SU-DHL-6 (cell line): ENCODE results near the gene KIF18A.

Experiments used
- H2AFZ ChIP-seq: fragments of 200-600 bp; sonication (generic); 2 replicates; pipeline ENCODE4 v1.6.1; 2014; ENCODE audit warnings: low read depth, mild to moderate bottlenecking, moderate library complexity, mixed read lengths, antibody characterized with exemption, low read length; ENCODE audit not compliant: severe bottlenecking
- H3F3A ChIP-seq: fragments of 200-600 bp; shearing (Covaris generic); 2 replicates; pipeline ENCODE4 v1.6.0; 2016; ENCODE audit warnings: antibody characterized with exemption, mild to moderate bottlenecking; ENCODE audit not compliant: insufficient read depth
- H3K27ac ChIP-seq: fragments of 200-600 bp; sonication (generic); 2 replicates; pipeline ENCODE4 v1.5.1; 2016; ENCODE audit warnings: low read depth, mild to moderate bottlenecking, low read length, moderate library complexity, mixed read lengths
- H3K27me3 ChIP-seq: fragments of 200-600 bp; sonication (generic), shearing (Covaris generic); 2 replicates; pipeline ENCODE4 v1.6.0; 2014; ENCODE audit warnings: mild to moderate bottlenecking, low read length
- H3K36me3 ChIP-seq: fragments of 200-600 bp; sonication (generic); 2 replicates; pipeline ENCODE4 v1.6.1; 2014; ENCODE audit warnings: mild to moderate bottlenecking, low read length, mixed read lengths
- H3K4me2 ChIP-seq: fragments of 300-600, 200-600 bp; shearing (Covaris generic), sonication (generic); 2 replicates; pipeline ENCODE4 v1.6.0; 2014; ENCODE audit warnings: low read length, low read depth, mild to moderate bottlenecking; ENCODE audit not compliant: poor library complexity, severe bottlenecking
- H3K4me3 ChIP-seq: fragments of 200-600 bp; sonication (generic); 2 replicates; pipeline ENCODE4 v1.5.1; 2014; ENCODE audit warnings: antibody characterized with exemption, low read length, mild to moderate bottlenecking, mixed read lengths; ENCODE audit not compliant: insufficient read depth, poor library complexity, severe bottlenecking
- H3K79me2 ChIP-seq: fragments of 200-600 bp; sonication (generic); 2 replicates; pipeline ENCODE4 v1.6.1; 2014; ENCODE audit warnings: mild to moderate bottlenecking, low read length, moderate library complexity; ENCODE audit not compliant: insufficient read depth
- H3K9ac ChIP-seq: fragments of 200-600 bp; sonication (generic); 2 replicates; pipeline ENCODE4 v1.7.0; 2014; ENCODE audit warnings: mild to moderate bottlenecking, low read length
- H3K9me2 ChIP-seq: fragments of 200-600 bp; sonication (generic); replicated peaks from 2 replicates; pipeline ENCODE4 v1.6.1; 2014; ENCODE audit warnings: low read length; ENCODE audit not compliant: insufficient read depth
- H3K9me3 ChIP-seq: fragments of 200-600 bp; sonication (generic); 2 replicates; pipeline ENCODE4 v1.6.1; 2014; ENCODE audit warnings: low read length, mixed read lengths; ENCODE audit not compliant: insufficient read depth
- H4K20me1 ChIP-seq: fragments of 200-600 bp; sonication (generic); 2 replicates; pipeline ENCODE4 v1.6.1; 2014; ENCODE audit warnings: low read depth, mild to moderate bottlenecking, antibody characterized with exemption, low read length, moderate library complexity, mixed read lengths
- CTCF ChIP-seq: fragments of 200-600 bp; sonication (generic); IDR thresholded peaks from one replicate; pipeline ENCODE4 v1.5.1; 2017; ENCODE audit warnings: antibody characterized with exemption, mild to moderate bottlenecking, low read length, moderate library complexity; ENCODE audit not compliant: insufficient read depth, poor library complexity, severe bottlenecking
- EZH2phosphoT487 ChIP-seq: fragments of 200-600 bp; sonication (generic), shearing (Covaris generic); conservative IDR thresholded peaks from 2 replicates; pipeline ENCODE4 v1.6.1; 2018; ENCODE audit warnings: mild to moderate bottlenecking, antibody characterized with exemption, low read length, moderate library complexity, mixed read lengths

KIF18A gene

GRCh38 chr11:28106353-28107043 lies 1.5 kb downstream of the KIF18A start:
- peaks cover 5% of the 10 kb centered on the region; the same call in 1 of the 2 replicates for H3K36me3 ChIP-seq
- H3K27me3 ChIP-seq: no peaks in the 10 kb centered on the region
- no peaks in the 10 kb centered on the region for H3K9me2 ChIP-seq
- peaks cover 7% of the 10 kb centered on the region; the same call in 1 of the 2 replicates for H4K20me1 ChIP-seq
- peaks cover 93% of the 10 kb centered on the region for H3K79me2 ChIP-seq
- H3K9ac ChIP-seq: peak overlapping the region; percentile 73
- peak overlapping the region; percentile 83 for H3K27ac ChIP-seq
- peak overlapping the region; percentile 96 for H3K4me2 ChIP-seq
- H2AFZ ChIP-seq: peak overlapping the region; percentile 23
- H3K4me3 ChIP-seq: peak overlapping the region; percentile 84
- peaks cover 9% of the 10 kb centered on the region for H3F3A ChIP-seq
- TF ChIP-seq EZH2phosphoT487: no peak
- TF ChIP-seq CTCF: no peak
- H3K9me3 ChIP-seq: no peaks in the 10 kb centered on the region

GRCh38 chr11:28105869-28106268 lies 2.1 kb downstream of the KIF18A start:
- Histone ChIP-seq H3K36me3 (peaks cover 8% of the 10 kb centered on the region; the same call in 1 of the 2 replicates), H3K9me2 (no peaks in the 10 kb centered on the region), H3K4me2 (peak overlapping the region; percentile 96), H3K9ac (peak overlapping the region; percentile 73), H2AFZ (peak overlapping the region; percentile 23), H3K27ac (0 out of 2 replicates have a peak overlapping the region, but pooled peaks have one; percentile 25), H3K9me3 (no peaks in the 10 kb centered on the region), H4K20me1 (peaks cover 7% of the 10 kb centered on the region; the same call in 1 of the 2 replicates), H3F3A (peaks cover 9% of the 10 kb centered on the region), H3K27me3 (no peaks in the 10 kb centered on the region), H3K4me3 (peak overlapping the region; percentile 84), H3K79me2 (peaks cover 92% of the 10 kb centered on the region)
- no peak for TF ChIP-seq CTCF
- TF ChIP-seq EZH2phosphoT487: no peak

- peaks cover 93% of the 10 kb centered on the region for H3K79me2 ChIP-seq
- no peak for TF ChIP-seq EZH2phosphoT487
- no peak for TF ChIP-seq CTCF
- no peaks in the 10 kb centered on the region for H3K9me2 ChIP-seq
- H3K27ac ChIP-seq: no peak overlapping the region
- H3F3A ChIP-seq: peaks cover 9% of the 10 kb centered on the region
- peaks cover 7% of the 10 kb centered on the region; the same call in 1 of the 2 replicates for H4K20me1 ChIP-seq
- peaks cover 8% of the 10 kb centered on the region; the same call in 1 of the 2 replicates for H3K36me3 ChIP-seq
- H3K4me2 ChIP-seq: peak overlapping the region; percentile 96
- H3K9ac ChIP-seq: no peak overlapping the region
- H3K27me3 ChIP-seq: no peaks in the 10 kb centered on the region
- H3K4me3 ChIP-seq: peak overlapping the region; percentile 84
- no peaks in the 10 kb centered on the region for H3K9me3 ChIP-seq
- H2AFZ ChIP-seq: no peak overlapping the region
These were observed 3.0 kb downstream of the KIF18A start for GRCh38 chr11:28104984-28105383.
